Epithelial cell of proximal tubule (primary cell): Measurements from ENCODE around the gene KCNMB3. TPM values are rescaled to one million over a fixed set of nuclear protein-coding genes. Genes with fewer than 3 reads are reported as not detected.
"Not testable (repeated sequence)": the region's sequence is repeated elsewhere in the genome, so short reads cannot be mapped to it uniquely, and the experiment has no call there.

ENCODE experiments used
- DNase-seq: peaks from one replicate; pipeline ENCODE4 v3.0.0-alpha.2; 2011; ENCODE audit warnings: low read depth
- H3K4me3 ChIP-seq: 2 replicates; pipeline ENCODE4 v1.5.1; 2011; ENCODE audit warnings: low read depth, mild to moderate bottlenecking, low read length
- total RNA-seq: library from RNA; depleted of rRNA; stranded (reverse); fragments of >200 nt; gene quantifications from 2 replicates; pipeline ENCODE4 v1.2.3, GENCODE V29; 2015
- TF ChIP-seq, protein P1 (sequence below): conservative IDR thresholded peaks from 2 replicates; pipeline ENCODE4 v1.5.1; 2012; ENCODE audit warnings: low read depth, mild to moderate bottlenecking, low read length

Gene KCNMB3
- total RNA-seq, 1 donor from 2014 or later: 0.40 TPM

DNA sequence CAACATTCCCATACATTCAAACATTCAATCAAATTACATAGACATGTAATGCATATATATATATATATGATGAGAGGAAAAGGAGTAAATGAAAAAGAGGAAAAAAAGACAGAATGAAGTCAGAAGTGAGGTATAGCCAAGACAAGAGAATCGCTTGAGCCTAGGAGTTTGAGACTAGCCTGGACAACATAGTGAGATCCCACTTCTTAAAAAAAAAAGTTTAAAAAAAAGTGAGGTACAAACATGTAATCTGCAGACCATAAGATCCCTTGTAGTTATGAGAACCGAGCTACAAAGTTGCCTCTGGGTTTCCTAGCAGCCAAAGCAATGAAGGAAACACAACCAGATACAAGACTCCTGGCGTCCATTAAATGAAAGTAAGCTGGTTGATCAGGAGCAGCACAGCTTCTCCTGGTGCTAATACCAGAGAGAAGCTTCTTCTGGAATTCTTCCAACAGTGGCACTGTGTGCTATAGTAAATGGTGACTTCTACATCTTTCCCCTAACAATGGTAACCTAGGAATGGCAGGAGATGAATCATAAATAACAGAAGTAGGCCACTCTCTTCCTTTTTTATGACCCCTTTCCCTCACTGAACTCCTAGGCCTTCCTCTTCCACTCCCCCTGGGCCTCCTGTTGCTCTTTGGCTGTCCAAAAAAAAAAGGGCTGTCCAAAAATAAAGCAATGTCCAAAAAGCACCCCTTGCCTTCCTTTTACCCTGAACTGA lies 3.5 kb downstream of the KCNMB3 start:
- DNase-seq: no peak
- TF ChIP-seq, protein P1, sequence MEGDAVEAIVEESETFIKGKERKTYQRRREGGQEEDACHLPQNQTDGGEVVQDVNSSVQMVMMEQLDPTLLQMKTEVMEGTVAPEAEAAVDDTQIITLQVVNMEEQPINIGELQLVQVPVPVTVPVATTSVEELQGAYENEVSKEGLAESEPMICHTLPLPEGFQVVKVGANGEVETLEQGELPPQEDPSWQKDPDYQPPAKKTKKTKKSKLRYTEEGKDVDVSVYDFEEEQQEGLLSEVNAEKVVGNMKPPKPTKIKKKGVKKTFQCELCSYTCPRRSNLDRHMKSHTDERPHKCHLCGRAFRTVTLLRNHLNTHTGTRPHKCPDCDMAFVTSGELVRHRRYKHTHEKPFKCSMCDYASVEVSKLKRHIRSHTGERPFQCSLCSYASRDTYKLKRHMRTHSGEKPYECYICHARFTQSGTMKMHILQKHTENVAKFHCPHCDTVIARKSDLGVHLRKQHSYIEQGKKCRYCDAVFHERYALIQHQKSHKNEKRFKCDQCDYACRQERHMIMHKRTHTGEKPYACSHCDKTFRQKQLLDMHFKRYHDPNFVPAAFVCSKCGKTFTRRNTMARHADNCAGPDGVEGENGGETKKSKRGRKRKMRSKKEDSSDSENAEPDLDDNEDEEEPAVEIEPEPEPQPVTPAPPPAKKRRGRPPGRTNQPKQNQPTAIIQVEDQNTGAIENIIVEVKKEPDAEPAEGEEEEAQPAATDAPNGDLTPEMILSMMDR: no peak
- no peak overlapping the region for H3K4me3 ChIP-seq

DNA sequence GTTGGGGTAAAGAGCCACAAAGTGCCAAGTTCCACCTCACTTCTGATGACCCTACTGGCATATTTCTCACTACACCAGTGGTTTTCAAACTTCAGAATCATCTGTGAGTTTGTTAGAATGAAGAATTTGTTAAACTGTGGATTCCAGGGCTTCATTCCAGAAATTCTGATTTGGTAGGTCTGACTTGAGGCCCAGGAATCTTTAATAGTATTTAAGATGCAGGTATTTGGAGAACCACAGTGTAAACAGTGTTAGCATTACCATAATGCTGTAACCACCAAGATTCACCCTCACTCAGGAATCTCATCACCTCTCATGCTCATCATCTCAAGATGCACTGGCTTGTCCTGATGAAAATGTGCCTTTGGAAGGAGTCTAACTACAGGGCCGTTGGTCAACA lies 6.0 kb downstream of the KCNMB3 start:
- peak; percentile 7 for DNase-seq
- no peak overlapping the region for H3K4me3 ChIP-seq
- TF ChIP-seq, protein P1: no peak

DNA sequence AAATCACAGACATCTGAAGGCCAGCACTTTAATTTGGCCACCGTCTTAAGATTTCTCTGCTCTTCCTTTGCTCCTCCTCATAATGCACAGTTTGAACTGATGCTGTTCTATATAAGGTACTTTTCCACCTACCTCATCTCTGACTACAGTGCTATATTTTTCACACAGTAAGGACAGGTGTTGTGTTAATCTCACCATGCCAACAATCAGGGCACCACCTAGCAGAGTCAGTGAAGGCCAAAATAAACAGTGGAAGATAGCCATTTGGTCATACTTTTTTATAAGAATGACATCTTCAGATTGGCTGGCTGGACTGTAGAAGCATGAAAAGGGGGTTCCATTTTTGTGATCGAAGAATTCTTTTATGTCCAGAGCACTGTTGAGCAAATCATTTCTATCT lies 8.1 kb downstream of the KCNMB3 start:
- DNase-seq, H3K4me3 ChIP-seq: not testable (repeated sequence)

DNA sequence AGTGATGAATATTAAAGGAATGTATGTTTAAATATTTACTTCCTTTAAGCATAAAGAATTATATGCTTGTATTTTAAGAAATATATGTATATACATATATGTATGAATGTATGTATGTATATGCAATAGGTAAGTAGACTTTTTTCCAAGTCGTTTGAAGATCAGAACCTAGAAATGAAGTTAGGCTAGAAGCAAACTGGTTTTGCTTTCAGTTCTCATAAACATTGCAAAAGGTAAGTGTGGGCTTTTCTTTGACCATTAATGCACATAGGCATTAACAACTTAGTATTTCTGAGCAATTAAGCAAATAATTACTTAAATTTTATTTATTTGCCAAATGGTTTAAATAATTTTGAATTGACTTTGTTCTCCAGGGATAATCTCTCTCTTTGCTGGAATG lies 10.6 kb downstream of the KCNMB3 start:
- not testable (repeated sequence) for H3K4me3 ChIP-seq

GRCh38 chr3:179236669-179237301 lies 14.1 kb downstream of the KCNMB3 start:
- TF ChIP-seq, protein P1: no peak

More for the DNA sequence above, 10.6 kb downstream of the KCNMB3 start:
- not testable (repeated sequence) for DNase-seq

DNA sequence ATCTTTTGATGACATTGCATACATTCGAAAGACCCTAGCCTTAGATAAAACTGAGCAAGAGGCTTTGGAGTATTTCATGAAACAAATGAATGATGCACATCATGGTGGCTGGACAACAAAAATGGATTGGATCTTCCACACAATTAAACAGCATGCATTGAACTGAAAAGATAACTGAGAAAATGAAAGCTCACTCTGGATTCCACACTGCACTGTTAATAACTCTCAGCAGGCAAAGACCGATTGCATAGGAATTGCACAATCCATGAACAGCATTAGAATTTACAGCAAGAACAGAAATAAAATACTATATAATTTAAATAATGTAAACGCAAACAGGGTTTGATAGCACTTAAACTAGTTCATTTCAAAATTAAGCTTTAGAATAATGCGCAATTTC lies 16.7 kb downstream of the KCNMB3 start:
- TF ChIP-seq, protein P1: no peak
- no peak overlapping the region for H3K4me3 ChIP-seq
- DNase-seq: no peak

More at GRCh38 chr3:179236669-179237301, 14.1 kb downstream of the KCNMB3 start:
- no peak for DNase-seq
- H3K4me3 ChIP-seq: no peak overlapping the region

DNA sequence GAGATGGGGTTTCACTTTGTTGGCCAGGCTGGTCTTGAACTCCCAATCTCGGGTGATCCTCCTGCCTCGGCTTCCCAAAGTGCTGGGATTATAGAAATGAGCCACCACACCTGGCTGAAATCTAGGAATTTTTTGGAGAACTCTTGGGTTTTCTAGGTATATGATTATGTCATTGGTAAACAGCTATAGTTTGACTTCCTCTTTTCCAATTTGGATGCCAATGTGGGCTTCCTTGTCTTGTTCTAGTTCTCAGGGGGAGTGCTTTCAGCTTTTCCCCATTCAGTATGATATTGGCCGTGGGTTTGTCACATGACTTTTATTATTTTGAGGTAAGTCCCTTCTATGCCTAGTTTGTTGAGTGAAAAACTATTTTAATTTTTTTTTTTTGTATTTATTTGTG lies 17.9 kb downstream of the KCNMB3 start:
- H3K4me3 ChIP-seq: no peak overlapping the region
- DNase-seq: no peak
- TF ChIP-seq, protein P1: no peak

DNA sequence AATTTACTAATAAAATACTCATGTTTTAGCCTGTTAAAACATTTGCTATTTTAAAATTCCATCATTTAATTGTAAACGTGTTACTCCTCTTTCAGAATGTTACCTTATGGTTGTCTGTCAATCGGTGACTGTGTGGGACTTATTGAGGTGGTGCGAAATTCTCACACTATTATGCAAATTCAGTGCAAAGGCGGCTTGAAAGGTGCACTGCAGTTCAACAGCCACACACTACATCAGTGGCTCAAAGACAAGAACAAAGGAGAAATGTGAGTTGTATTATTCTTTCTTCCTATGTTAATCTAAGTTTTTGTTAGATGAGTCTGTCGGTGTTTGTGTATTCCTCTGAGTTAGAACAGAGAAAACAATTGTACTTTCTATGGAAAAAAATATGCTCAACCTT lies 21.7 kb downstream of the KCNMB3 start:
- no peak for DNase-seq
- TF ChIP-seq, protein P1: no peak
- no peak overlapping the region for H3K4me3 ChIP-seq
